ENCODE measurements around the gene FBXO24.

The FBXO24 gene

GRCh38 chr7:100582650-100583049, 3.5 kb upstream of the FBXO24 start:
- no peak overlapping the region for H3K4me3 ChIP-seq (ENCODE audit: low read length)

DNA sequence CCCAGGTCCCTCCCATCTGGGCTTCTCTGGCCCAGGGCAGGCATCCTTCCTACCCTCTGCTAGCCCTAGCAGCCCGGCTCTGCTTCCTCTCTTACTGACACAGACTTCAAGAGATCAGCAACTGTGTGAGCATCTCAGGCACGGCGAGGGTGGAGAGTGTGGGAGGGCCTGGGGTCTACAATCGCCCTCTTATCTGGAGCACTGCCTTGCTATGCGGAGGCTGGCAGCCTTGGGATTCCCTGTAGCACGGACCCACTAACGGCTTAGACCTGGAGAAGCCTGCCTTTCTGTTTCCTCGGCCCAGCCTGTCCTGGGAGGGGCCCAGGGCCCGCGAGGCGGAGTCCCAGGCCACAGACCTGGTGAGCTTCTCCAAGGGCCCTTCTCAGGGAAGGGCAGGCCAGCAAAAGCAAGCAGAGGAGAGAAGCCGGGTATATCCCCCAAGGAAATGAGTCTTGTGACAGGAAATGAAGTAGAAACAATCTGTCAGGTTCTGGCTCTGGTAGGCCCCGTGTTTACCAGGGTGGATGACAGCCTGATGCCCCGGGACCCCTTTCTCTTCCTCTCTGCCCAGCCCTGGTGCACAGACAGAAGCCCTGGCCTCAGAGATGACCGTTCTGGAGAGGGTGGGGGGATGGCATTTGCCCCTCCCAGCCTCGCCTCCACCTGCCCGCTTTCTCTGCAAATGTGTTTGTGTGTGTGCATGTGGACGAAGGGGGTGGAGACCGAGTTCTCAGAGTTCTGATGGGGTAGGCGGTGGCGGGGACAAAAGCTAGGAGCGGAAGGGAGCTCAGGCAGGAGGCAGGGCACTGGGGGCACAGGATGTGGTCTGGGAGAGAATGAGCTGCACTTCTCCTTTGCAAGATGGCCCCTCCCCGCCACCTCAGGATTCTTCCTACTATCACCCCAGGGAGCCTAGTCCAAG, 2.7 kb upstream of the FBXO24 start:
- peak overlapping the region; percentile 11 for H3K4me3 ChIP-seq (ENCODE audit: low read length)
- DNase-seq (ENCODE audit: low read depth), result peak; percentile 43
- TF ChIP-seq, protein P1, sequence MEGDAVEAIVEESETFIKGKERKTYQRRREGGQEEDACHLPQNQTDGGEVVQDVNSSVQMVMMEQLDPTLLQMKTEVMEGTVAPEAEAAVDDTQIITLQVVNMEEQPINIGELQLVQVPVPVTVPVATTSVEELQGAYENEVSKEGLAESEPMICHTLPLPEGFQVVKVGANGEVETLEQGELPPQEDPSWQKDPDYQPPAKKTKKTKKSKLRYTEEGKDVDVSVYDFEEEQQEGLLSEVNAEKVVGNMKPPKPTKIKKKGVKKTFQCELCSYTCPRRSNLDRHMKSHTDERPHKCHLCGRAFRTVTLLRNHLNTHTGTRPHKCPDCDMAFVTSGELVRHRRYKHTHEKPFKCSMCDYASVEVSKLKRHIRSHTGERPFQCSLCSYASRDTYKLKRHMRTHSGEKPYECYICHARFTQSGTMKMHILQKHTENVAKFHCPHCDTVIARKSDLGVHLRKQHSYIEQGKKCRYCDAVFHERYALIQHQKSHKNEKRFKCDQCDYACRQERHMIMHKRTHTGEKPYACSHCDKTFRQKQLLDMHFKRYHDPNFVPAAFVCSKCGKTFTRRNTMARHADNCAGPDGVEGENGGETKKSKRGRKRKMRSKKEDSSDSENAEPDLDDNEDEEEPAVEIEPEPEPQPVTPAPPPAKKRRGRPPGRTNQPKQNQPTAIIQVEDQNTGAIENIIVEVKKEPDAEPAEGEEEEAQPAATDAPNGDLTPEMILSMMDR (IDR thresholded peaks at IDR 0.05; ENCODE audit: insufficient read depth, low read depth, low read length, missing control alignments), result no peak

More at GRCh38 chr7:100582650-100583049, 3.5 kb upstream of the FBXO24 start:
- TF ChIP-seq, protein P1 (IDR thresholded peaks at IDR 0.05; ENCODE audit: insufficient read depth, low read depth, low read length, missing control alignments), result no peak
- DNase-seq (ENCODE audit: low read depth), result no peak

- no peak for DNase-seq (ENCODE audit: low read depth)
- TF ChIP-seq, protein P1 (IDR thresholded peaks at IDR 0.05; ENCODE audit: insufficient read depth, low read depth, low read length, missing control alignments), result no peak
- H3K4me3 ChIP-seq (ENCODE audit: low read length), result peak overlapping the region; percentile 86
Observed at GRCh38 chr7:100584054-100584682, 2.0 kb upstream of the FBXO24 start.

DNA sequence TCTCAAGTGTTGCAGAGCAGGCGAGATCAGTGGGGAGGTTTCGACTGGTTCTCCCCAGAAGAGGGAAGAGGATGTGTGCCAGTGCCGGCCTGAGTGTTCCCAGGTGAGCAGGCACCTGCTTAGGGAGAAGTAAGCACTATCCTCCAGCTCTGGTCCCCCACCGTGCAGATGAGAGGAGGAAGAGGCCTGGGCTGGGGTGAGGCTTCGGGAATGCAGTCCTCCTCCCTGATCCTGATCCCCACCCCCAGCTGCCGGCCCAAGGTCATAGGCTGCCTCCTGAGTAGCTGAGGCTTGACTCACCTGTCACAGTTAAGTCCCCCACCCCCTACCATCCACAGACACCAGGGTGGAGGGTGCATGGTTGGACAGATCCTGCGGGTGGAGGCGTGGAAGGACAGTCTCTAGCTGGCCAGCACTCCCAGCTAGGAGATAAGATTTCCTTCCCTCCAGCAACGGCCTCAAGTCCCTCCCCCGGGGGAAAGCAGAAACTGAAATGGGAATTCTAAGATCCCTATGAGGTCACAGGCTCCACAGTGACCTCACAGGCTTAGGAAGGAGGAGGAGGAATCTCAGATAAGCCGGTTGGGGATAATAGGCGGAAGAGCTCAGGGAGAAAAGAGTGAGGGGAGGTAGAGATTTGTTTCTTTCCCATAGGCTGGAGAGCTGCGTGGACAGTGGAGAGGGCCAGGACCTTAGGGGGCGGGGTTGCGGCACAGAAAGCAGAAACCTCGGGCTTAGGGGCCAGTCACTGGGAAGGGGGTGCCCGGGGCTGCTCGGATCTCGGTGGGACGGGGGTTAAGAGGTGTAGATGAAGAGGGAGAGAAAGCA, 1.2 kb upstream of the FBXO24 start:
- TF ChIP-seq, protein P1 (IDR thresholded peaks at IDR 0.05; ENCODE audit: insufficient read depth, low read depth, low read length, missing control alignments), result no peak
- peak; percentile 64 for DNase-seq (ENCODE audit: low read depth)
- H3K4me3 ChIP-seq (ENCODE audit: low read length), result peak overlapping the region; percentile 86

- peak within 1 kb of the TSS; percentile 86 for H3K4me3 ChIP-seq (ENCODE audit: low read length)
- TF ChIP-seq, protein P1 (IDR thresholded peaks at IDR 0.05; ENCODE audit: insufficient read depth, low read depth, low read length, missing control alignments), result peak; percentile 11
- DNase-seq (ENCODE audit: low read depth), result peak; percentile 70
Observed at GRCh38 chr7:100585511-100586265, 440 bp upstream of the FBXO24 start, which contains the start of gene LRCH4. LRCH4 (minus strand) TSS chr7:100586129; CDS start chr7:100586100, 29 bp downstream.

DNA sequence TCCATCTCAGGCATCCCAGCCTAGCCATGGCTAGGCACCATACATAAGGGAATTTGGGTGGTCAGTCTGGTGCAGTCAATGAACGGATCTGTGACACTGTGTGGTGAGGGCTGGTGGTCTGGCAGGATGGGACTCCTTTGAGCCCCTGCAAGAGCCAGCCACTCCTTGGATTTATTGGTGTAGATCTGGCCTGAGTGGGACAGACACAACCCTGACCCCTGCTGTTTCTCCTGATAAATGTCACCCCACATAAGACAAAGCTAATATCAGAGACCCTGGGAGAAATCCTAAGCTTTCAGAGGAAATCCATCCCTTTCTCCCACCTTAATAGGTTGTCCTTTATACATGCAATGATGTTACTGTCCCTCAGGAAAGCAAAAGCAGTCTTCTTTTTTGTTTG, 2.3 kb downstream of the FBXO24 start:
- TF ChIP-seq, protein P1 (IDR thresholded peaks at IDR 0.05; ENCODE audit: insufficient read depth, low read depth, low read length, missing control alignments), result peak; percentile 38
- no peak for DNase-seq (ENCODE audit: low read depth)
- H3K4me3 ChIP-seq (ENCODE audit: low read length), result no peak overlapping the region
